Liver (tissue), 3 donors: ENCODE data around the gene DYNLT2.
A peak's percentile ranks its signal among the peaks of the same experiment; 100 is the strongest.
"Not testable (repeated sequence)": the region's sequence is repeated elsewhere in the genome, so short reads cannot be mapped to it uniquely, and the experiment has no call there.

Experiments
- FOXA2 ChIP-seq: IDR thresholded peaks from 2 replicates; pipeline ENCODE4 v1.6.1; 2016; ENCODE audit warnings: antibody characterized with exemption
- GABPA ChIP-seq, 2 donors: IDR thresholded peaks in 1 of 2; conservative IDR thresholded peaks in 1 of 2; 2 replicates each; pipeline ENCODE4 v1.6.1; 2016; ENCODE audit warnings: antibody characterized with exemption in 2 of 2, mild to moderate bottlenecking in 1 of 2, moderate library complexity in 1 of 2
- JUND ChIP-seq, 2 donors: IDR thresholded peaks; 2 replicates each; pipeline ENCODE4 v1.6.1; 2016; ENCODE audit warnings: antibody characterized with exemption in 2 of 2
- RAD21 ChIP-seq, 2 donors: IDR thresholded peaks; 2 replicates each; pipeline ENCODE4 v1.6.1; 2016; ENCODE audit warnings: antibody characterized with exemption in 2 of 2, mild to moderate bottlenecking in 2 of 2
- RXRA ChIP-seq, 2 donors: IDR thresholded peaks; 2 replicates each; pipeline ENCODE4 v1.6.1; 2017 to 2018; ENCODE audit warnings: antibody characterized with exemption in 2 of 2, mild to moderate bottlenecking in 1 of 2
- SP1 ChIP-seq: IDR thresholded peaks from 2 replicates; pipeline ENCODE4 v1.6.1; 2018; ENCODE audit warnings: antibody characterized with exemption, mild to moderate bottlenecking
- TAF1 ChIP-seq: conservative IDR thresholded peaks from 2 replicates; pipeline ENCODE4 v1.6.1; 2016; ENCODE audit warnings: antibody characterized with exemption, mild to moderate bottlenecking
- TF ChIP-seq, protein P1 (sequence below): fragments of 150-350 bp; IDR thresholded peaks from 2 replicates; pipeline ENCODE4 v1.5.1; 2017; ENCODE audit warnings: improper control_type of control experiment, low read depth, low read length; ENCODE audit not compliant: missing input control
- TF ChIP-seq, protein P2 (sequence below): IDR thresholded peaks from 2 replicates; pipeline ENCODE4 v1.6.1; 2016; ENCODE audit warnings: antibody characterized with exemption
- TF ChIP-seq, protein P3 (sequence below): IDR thresholded peaks from 2 replicates; pipeline ENCODE4 v1.6.1; 2016; ENCODE audit warnings: antibody characterized with exemption
- donor health status: healthy.
- donor health status: healthy.

DNA sequence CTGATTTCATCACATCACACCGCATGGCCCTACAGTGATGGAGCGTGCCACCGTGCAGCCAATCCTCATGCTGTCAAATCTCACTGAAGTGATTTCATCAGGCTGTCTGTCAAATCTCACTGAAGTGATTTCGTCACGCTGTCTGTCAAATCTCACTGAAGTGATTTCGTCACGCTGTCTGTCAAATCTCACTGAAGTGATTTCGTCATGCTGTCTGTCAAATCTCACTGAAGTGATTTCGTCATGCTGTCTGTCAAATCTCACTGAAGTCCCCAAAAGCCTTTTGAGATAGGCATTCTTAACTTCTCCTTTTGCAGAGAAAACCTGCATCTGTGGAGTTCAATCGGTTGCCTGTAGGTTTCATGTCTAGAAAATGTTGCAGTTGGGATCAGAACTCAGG lies 14.4 kb upstream of the DYNLT2 start:
- TF ChIP-seq FOXA2; JUND (IDR thresholded peaks at IDR 0.05); RAD21 (IDR thresholded peaks at IDR 0.05); TAF1; SP1; GABPA (IDR thresholded peaks at IDR 0.05 in 1 of 2, conservative IDR thresholded peaks at IDR 0.05 in 1 of 2); RXRA (IDR thresholded peaks at IDR 0.05): not testable (repeated sequence)
- TF ChIP-seq, protein P1, sequence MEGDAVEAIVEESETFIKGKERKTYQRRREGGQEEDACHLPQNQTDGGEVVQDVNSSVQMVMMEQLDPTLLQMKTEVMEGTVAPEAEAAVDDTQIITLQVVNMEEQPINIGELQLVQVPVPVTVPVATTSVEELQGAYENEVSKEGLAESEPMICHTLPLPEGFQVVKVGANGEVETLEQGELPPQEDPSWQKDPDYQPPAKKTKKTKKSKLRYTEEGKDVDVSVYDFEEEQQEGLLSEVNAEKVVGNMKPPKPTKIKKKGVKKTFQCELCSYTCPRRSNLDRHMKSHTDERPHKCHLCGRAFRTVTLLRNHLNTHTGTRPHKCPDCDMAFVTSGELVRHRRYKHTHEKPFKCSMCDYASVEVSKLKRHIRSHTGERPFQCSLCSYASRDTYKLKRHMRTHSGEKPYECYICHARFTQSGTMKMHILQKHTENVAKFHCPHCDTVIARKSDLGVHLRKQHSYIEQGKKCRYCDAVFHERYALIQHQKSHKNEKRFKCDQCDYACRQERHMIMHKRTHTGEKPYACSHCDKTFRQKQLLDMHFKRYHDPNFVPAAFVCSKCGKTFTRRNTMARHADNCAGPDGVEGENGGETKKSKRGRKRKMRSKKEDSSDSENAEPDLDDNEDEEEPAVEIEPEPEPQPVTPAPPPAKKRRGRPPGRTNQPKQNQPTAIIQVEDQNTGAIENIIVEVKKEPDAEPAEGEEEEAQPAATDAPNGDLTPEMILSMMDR: not testable (repeated sequence)
- TF ChIP-seq, protein P2, sequence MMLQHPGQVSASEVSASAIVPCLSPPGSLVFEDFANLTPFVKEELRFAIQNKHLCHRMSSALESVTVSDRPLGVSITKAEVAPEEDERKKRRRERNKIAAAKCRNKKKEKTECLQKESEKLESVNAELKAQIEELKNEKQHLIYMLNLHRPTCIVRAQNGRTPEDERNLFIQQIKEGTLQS: peak; percentile 93
- TF ChIP-seq, protein P3, sequence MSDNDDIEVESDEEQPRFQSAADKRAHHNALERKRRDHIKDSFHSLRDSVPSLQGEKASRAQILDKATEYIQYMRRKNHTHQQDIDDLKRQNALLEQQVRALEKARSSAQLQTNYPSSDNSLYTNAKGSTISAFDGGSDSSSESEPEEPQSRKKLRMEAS: not testable (repeated sequence)
